ENCODE data around the gene ATAT1. TPM values are rescaled to one million over a fixed set of nuclear protein-coding genes. Genes with fewer than 3 reads are reported as not detected.

Gene ATAT1
- total and polyA plus RNA-seq, 2 of the 13 experiments (the other 11 are each of a cell fraction or from before 2014, with no cell fraction given): 9.2 to 23.6 TPM

GRCh38 chr6:30617565-30618269, 9.0 kb upstream of the ATAT1 start, which contains the start of gene MRPS18B (continued):
- TF ChIP-seq ZNF138 (CRISPR knock-in tag; IDR thresholded peaks at IDR 0.05; ENCODE audit: low read depth): no peak
- TF ChIP-seq, protein P1, sequence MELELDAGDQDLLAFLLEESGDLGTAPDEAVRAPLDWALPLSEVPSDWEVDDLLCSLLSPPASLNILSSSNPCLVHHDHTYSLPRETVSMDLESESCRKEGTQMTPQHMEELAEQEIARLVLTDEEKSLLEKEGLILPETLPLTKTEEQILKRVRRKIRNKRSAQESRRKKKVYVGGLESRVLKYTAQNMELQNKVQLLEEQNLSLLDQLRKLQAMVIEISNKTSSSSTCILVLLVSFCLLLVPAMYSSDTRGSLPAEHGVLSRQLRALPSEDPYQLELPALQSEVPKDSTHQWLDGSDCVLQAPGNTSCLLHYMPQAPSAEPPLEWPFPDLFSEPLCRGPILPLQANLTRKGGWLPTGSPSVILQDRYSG (CRISPR knock-in tag; IDR thresholded peaks at IDR 0.05): no peak
- no peak for TF ChIP-seq ZSCAN9 (CRISPR knock-in tag; IDR thresholded peaks at IDR 0.05; ENCODE audit: borderline replicate concordance)
- no peak; the same call in 1 of the 2 replicates for TF ChIP-seq ZNF777 (CRISPR knock-in tag; IDR thresholded peaks at IDR 0.05)
- no peak for TF ChIP-seq ZNF672 (CRISPR knock-in tag; IDR thresholded peaks at IDR 0.05)
- no peak for TF ChIP-seq MATR3 (CRISPR knock-in tag; IDR thresholded peaks at IDR 0.05)
- TF ChIP-seq RFX3 (CRISPR knock-in tag; IDR thresholded peaks at IDR 0.05): no peak
- no peak for TF ChIP-seq SETDB1 (CRISPR knock-in tag; IDR thresholded peaks at IDR 0.05; ENCODE audit: borderline replicate concordance)
- TF ChIP-seq ZXDC (CRISPR knock-in tag; IDR thresholded peaks at IDR 0.05): no peak
- TF ChIP-seq ZSCAN21 (CRISPR knock-in tag; IDR thresholded peaks at IDR 0.05; ENCODE audit: borderline replicate concordance): no peak
- peak; percentile 69; the same call in 1 of the 2 replicates for TF ChIP-seq ZNF136 (CRISPR knock-in tag; IDR thresholded peaks at IDR 0.05; ENCODE audit: low read depth)
- TF ChIP-seq ZNF335 (CRISPR knock-in tag; IDR thresholded peaks at IDR 0.05): peak; percentile 75; the same call in 1 of the 2 replicates
- no peak for TF ChIP-seq NONO (IDR thresholded peaks at IDR 0.05)
- 0 out of 2 replicates have a peak, but pooled peaks have one; percentile 32 for TF ChIP-seq NONO (CRISPR knock-in tag; conservative IDR thresholded peaks at IDR 0.05)
- no peak for TF ChIP-seq NPAS2 (CRISPR knock-in tag; IDR thresholded peaks at IDR 0.05; ENCODE audit: borderline replicate concordance)
- TF ChIP-seq, protein P2, sequence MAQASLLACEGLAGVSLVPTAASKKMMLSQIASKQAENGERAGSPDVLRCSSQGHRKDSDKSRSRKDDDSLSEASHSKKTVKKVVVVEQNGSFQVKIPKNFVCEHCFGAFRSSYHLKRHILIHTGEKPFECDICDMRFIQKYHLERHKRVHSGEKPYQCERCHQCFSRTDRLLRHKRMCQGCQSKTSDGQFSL (CRISPR knock-in tag; IDR thresholded peaks at IDR 0.05): peak; percentile 99
- TF ChIP-seq, protein P3, sequence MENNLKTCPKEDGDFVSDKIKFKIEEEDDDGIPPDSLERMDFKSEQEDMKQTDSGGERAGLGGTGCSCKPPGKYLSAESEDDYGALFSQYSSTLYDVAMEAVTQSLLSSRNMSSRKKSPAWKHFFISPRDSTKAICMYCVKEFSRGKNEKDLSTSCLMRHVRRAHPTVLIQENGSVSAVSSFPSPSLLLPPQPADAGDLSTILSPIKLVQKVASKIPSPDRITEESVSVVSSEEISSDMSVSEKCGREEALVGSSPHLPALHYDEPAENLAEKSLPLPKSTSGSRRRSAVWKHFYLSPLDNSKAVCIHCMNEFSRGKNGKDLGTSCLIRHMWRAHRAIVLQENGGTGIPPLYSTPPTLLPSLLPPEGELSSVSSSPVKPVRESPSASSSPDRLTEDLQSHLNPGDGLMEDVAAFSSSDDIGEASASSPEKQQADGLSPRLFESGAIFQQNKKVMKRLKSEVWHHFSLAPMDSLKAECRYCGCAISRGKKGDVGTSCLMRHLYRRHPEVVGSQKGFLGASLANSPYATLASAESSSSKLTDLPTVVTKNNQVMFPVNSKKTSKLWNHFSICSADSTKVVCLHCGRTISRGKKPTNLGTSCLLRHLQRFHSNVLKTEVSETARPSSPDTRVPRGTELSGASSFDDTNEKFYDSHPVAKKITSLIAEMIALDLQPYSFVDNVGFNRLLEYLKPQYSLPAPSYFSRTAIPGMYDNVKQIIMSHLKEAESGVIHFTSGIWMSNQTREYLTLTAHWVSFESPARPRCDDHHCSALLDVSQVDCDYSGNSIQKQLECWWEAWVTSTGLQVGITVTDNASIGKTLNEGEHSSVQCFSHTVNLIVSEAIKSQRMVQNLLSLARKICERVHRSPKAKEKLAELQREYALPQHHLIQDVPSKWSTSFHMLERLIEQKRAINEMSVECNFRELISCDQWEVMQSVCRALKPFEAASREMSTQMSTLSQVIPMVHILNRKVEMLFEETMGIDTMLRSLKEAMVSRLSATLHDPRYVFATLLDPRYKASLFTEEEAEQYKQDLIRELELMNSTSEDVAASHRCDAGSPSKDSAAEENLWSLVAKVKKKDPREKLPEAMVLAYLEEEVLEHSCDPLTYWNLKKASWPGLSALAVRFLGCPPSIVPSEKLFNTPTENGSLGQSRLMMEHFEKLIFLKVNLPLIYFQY (CRISPR knock-in tag; IDR thresholded peaks at IDR 0.05; ENCODE audit: borderline replicate concordance): peak; percentile 30; the same call in 1 of the 2 replicates
- TF ChIP-seq RBM39 (IDR thresholded peaks at IDR 0.05; ENCODE audit: low read depth, low read length, poor library complexity, severe bottlenecking): no peak
- no peak; the same call in 1 of the 2 replicates for TF ChIP-seq ETV6 (CRISPR knock-in tag; conservative IDR thresholded peaks at IDR 0.05)
